Loucy (cell line): ENCODE measurements around the gene UBAC2.

Source experiments
- EZH2phosphoT487 ChIP-seq: fragments of 200-600 bp; IDR thresholded peaks from 2 replicates; pipeline ENCODE4 v1.6.1; 2018; ENCODE audit warnings: antibody characterized with exemption, mild to moderate bottlenecking, moderate library complexity, borderline replicate concordance
- TF ChIP-seq, protein P1 (sequence below): fragments of 200-600 bp; sonication (generic); conservative IDR thresholded peaks from 2 replicates; pipeline ENCODE4 v1.5.1; 2014; ENCODE audit warnings: mild to moderate bottlenecking, antibody characterized with exemption, low read length

- TF ChIP-seq, protein P1, sequence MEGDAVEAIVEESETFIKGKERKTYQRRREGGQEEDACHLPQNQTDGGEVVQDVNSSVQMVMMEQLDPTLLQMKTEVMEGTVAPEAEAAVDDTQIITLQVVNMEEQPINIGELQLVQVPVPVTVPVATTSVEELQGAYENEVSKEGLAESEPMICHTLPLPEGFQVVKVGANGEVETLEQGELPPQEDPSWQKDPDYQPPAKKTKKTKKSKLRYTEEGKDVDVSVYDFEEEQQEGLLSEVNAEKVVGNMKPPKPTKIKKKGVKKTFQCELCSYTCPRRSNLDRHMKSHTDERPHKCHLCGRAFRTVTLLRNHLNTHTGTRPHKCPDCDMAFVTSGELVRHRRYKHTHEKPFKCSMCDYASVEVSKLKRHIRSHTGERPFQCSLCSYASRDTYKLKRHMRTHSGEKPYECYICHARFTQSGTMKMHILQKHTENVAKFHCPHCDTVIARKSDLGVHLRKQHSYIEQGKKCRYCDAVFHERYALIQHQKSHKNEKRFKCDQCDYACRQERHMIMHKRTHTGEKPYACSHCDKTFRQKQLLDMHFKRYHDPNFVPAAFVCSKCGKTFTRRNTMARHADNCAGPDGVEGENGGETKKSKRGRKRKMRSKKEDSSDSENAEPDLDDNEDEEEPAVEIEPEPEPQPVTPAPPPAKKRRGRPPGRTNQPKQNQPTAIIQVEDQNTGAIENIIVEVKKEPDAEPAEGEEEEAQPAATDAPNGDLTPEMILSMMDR = no peak
- no peak for TF ChIP-seq EZH2phosphoT487
These were observed 130.3 kb downstream of the UBAC2 start for GRCh38 chr13:99330942-99331341.
